Stimulated activated naive B cell treated with anti-CD40 and anti-IgM and Interleukin-4, amounts not matched to agents 10 μg/mL and 1 μg/mL and 100 μg/mL, for 72 hours (primary cell): ENCODE data around the gene SGK2.
A peak's percentile ranks its signal among the peaks of the same experiment; 100 is the strongest.

Source experiments
- ATAC-seq, 2 donors: fragments of 150-1000 bp; cut with Tn5 transposase; replicated peaks; 2 replicates each; pipeline ENCODE4 v1.10.0; 2021; ENCODE audit warnings: moderate library complexity in 1 of 2
- DNase-seq: peaks from one replicate; pipeline ENCODE4 v3.0.0; 2021
- H3K27ac Mint-ChIP-seq: one replicate; pipeline ENCODE4 v1.8.0; 2022; ENCODE audit warnings: mild to moderate bottlenecking, mixed read lengths
- H3K27me3 Mint-ChIP-seq, 2 donors: one replicate each; pipeline ENCODE4 v1.8.0; 2022; ENCODE audit warnings: mixed read lengths in 2 of 2
- H3K36me3 Mint-ChIP-seq, 2 donors: one replicate each; pipeline ENCODE4 v1.8.0; 2022; ENCODE audit warnings: mixed read lengths in 2 of 2, mild to moderate bottlenecking in 1 of 2
- H3K4me1 Mint-ChIP-seq, 2 donors: one replicate each; pipeline ENCODE4 v1.8.0; 2022; ENCODE audit warnings: mixed read lengths in 2 of 2, mild to moderate bottlenecking in 1 of 2
- H3K4me3 Mint-ChIP-seq, 2 donors: one replicate each; pipeline ENCODE4 v1.8.0; 2022; ENCODE audit warnings: mild to moderate bottlenecking in 2 of 2, mixed read lengths in 2 of 2, moderate library complexity in 1 of 2
- H3K9me3 Mint-ChIP-seq, 2 donors: one replicate each; pipeline ENCODE4 v1.8.0; 2022; ENCODE audit warnings: mixed read lengths in 2 of 2, mild to moderate bottlenecking in 1 of 2

SGK2 gene

DNA sequence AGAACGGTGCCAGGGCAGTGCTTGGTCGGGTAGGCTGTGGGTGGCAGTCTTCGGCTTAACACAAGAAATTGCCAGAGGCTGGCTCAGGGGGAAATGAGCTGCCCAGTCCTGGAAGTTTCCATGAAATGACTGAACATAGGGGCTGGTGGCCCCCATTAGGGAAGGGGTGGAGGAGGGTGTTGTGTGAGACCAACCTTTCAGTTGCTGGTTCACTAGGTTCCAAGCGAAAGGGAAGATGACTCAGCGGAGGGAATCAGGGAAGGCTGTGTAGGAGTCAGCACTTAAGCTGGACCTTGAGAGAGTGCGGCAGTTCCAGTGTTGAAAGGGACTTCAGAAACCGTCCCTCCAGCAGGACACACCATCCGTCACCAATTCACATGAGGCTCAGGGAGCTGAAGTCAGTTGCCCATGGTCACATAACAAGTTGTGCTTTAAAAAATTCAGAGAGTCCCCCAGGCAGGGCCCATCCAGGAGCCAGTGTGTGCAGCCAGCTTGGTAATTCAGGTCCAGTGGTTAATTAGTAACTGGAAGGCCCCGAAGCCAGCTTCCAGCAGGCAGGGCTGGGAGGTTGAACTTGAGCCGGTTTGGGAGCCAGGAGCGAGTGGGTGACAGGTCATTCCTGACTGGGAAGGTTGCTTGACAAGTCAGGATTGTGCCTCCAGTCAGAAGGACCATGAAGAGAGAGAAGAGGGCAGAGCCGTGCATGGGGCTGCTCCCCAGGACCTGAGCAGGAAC lies at the start of gene SGK2:
TSS of gene SGK2 (plus strand) at position 616 of the 735 bp plus-strand sequence. CDS start 7,469 bp downstream, outside the sequence.
- H3K4me3 Mint-ChIP-seq, result no peak within 1 kb of the TSS
- no peak within 1 kb of the TSS for H3K27ac Mint-ChIP-seq
- peaks cover 0 to 5% of the 10 kb centered on the region in 2 donors for H3K27me3 Mint-ChIP-seq
- no peaks in the 10 kb centered on the region for H3K36me3 Mint-ChIP-seq
- H3K9me3 Mint-ChIP-seq, result no peaks in the 10 kb centered on the region
- ATAC-seq, result no peak
- DNase-seq, result no peak
- H3K4me1 Mint-ChIP-seq, result no peaks in the 10 kb centered on the region

DNA sequence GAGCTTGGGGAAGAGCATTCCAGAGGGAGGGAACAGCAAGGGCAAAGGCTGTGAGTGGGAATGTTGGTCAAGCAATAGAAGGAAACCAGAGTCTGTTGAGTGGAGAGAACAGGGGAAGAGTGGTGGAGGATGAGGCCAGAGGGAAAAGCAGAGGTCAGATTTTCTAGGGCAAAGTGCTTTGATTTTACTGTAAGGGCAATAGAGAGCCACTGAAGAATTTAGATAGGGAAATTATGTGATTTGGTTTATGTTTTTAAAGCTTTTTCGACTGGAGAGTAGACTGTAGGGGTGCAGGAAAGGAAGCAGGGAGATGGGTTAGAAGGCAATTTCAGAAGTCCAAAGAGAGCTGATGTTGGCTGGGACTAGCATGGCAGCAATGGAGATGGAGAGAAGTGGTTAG lies 46.9 kb upstream of the SGK2 start:
- Mint-ChIP-seq H3K4me3 (no peak overlapping the region), H3K4me1 (peaks cover 0 to 36% of the 10 kb centered on the region in 2 donors), H3K27me3 (peaks cover 22 to 28% of the 10 kb centered on the region in 2 donors), H3K36me3 (peaks cover 0 to 12% of the 10 kb centered on the region in 2 donors), H3K27ac (no peak overlapping the region), H3K9me3 (no peaks in the 10 kb centered on the region)
- DNase-seq (no peak), ATAC-seq (no peak)

DNA sequence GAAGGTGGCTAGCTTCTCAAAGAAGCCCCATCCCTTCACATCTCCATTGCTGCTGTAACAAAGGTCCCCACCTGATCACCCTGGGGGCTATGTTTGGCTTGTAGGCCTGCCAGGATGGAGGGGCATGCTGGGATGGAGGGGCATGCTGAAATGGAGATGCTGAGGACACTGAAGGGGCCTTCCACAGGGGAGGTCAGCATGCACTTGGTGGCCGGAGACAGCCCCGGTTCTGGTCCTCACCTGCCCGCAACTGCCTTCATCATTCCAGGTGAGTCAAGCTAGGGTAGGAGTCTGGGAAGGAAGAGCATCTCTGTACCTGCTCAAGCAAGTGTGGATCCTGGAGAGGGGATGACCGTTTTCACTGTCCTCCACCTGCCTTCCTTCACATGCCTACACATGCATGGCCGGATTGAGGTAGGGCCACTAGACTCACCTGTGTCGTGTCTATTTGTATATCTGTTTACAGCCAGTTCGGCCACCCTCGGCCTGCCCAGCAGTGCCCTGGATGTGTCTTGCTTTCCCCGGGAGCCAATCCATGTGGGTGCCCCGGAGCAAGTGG lies 45.4 kb upstream of the SGK2 start:
- Mint-ChIP-seq H3K27ac (no peak overlapping the region), H3K4me1 (peaks cover 0 to 25% of the 10 kb centered on the region in 2 donors), H3K27me3 (peaks cover 11 to 22% of the 10 kb centered on the region in 2 donors), H3K4me3 (peak overlapping the region; percentile 96 to 97), H3K36me3 (peaks cover 0 to 12% of the 10 kb centered on the region in 2 donors), H3K9me3 (no peaks in the 10 kb centered on the region)
- DNase-seq (no peak), ATAC-seq (peak in 1 of 2 donors; percentile 1)

DNA sequence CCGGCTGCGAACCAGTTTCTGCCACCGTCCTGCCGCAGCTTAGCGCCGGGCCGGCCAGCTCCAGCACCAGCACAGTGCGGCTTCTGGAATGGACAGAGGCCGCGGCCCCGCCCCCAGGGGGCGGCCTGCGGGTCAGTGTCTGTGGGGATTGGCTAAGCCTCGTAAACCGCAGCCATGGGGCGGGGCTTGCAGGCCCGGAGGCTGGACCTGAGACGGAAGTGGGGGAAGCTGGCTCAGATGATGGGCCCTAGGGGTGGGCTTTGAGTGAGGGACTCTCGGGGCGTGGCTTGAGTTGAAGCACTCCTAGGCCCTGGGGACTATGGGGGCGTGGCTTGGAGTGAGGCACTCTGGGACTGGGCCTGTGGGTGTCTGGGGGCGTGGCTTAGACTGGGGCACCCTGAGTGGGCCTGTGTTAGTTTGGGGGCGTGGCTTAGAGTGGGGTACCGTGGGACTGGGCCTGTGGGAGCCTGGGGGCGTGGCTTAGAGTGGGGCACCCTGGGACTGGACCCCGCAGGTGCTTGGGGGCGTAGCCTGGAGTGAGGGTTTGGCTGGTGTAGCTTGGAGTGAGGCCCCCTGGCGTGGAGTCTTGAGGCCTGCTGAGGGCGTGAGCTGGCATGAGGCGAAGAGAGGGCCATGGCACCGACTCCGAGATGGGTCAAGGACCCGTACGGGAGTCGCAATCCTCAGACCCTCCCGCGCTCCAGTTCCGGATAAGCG lies 44.7 kb upstream of the SGK2 start:
- peaks cover 0 to 21% of the 10 kb centered on the region in 2 donors for H3K4me1 Mint-ChIP-seq
- peak overlapping the region; percentile 98 for H3K27ac Mint-ChIP-seq
- peak overlapping the region; percentile 96 to 97 for H3K4me3 Mint-ChIP-seq
- H3K27me3 Mint-ChIP-seq, result peaks cover 4 to 15% of the 10 kb centered on the region in 2 donors
- peaks cover 0 to 12% of the 10 kb centered on the region in 2 donors for H3K36me3 Mint-ChIP-seq
- DNase-seq (peak; percentile 96), ATAC-seq (peak; percentile 89 to 91)
- no peaks in the 10 kb centered on the region for H3K9me3 Mint-ChIP-seq

DNA sequence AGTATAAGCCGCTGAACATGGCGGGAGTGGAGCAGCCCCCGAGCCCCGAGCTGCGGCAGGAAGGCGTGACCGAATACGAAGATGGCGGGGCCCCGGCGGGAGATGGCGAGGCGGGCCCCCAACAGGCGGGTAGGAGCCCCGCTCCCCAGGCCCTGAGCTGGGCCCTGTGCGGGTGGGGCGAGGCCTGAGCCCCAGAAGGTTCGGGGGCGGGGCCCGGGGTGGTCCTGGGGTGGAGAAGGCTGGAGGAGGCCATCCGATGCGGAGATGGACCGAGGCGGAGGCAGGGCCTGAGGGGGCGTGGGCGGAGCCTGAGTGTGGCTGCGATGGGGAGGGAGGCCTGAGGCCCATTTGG lies 44.2 kb upstream of the SGK2 start:
- H3K4me1 Mint-ChIP-seq, result peaks cover 0 to 21% of the 10 kb centered on the region in 2 donors
- no peaks in the 10 kb centered on the region for H3K9me3 Mint-ChIP-seq
- H3K27ac Mint-ChIP-seq, result peak overlapping the region; percentile 98
- H3K27me3 Mint-ChIP-seq, result peaks cover 0 to 10% of the 10 kb centered on the region in 2 donors
- peak overlapping the region; percentile 96 to 97 for H3K4me3 Mint-ChIP-seq
- peaks cover 0 to 12% of the 10 kb centered on the region in 2 donors for H3K36me3 Mint-ChIP-seq
- ATAC-seq (peak; percentile 24 to 25), DNase-seq (no peak)

DNA sequence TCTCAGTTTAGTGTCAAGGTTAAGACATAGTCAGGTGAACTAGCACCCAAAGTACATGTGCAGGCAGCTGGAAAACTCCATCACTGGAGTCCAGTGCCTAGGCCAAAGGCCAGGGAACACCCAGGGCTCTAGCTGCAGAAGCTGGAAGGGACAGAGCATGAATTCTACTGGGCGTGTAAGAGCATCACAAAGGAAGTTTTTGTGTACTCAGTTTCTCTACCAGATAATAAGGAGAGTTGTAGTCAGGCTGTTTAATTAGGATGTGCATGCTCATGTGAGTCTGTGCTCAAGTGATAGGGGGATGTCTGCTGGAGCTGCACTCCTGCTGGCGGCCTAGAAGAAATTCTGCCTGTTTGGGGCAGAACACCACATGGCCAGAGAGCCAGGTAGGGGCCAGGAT lies 43.2 kb upstream of the SGK2 start:
- no peak for DNase-seq
- peaks cover 0 to 4% of the 10 kb centered on the region in 2 donors for H3K9me3 Mint-ChIP-seq

DNA sequence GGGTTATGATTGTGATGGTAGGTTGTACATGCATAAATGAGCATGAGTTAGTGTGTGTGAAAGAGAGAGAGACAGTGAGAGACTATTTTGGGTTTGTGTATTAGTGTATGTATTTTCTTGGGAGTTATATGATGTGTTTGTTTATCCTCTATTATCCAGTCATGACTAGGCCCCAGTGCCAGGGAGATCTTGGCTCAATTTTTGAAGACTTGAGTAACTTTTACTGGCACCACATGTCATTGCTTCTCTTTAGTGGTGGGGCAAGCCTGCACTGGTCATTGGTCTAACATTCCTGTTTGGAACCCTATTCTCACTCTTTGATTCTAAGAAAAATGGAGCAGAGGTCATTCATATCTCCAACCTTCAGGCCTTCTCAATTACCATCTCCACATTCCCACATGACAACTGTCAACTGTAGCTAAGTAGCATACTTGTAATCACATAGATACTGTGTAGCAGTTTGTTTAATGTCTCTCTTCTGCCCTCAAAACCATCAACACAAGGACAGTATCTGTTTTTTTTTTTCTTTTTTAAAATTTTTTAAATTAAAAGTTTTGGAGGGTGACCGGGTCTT lies 42.5 kb upstream of the SGK2 start:
- Mint-ChIP-seq H3K36me3 (peaks cover 0 to 14% of the 10 kb centered on the region in 2 donors), H3K4me1 (peaks cover 0 to 21% of the 10 kb centered on the region in 2 donors), H3K27me3 (peaks cover 0 to 6% of the 10 kb centered on the region in 2 donors), H3K9me3 (peaks cover 0 to 6% of the 10 kb centered on the region in 2 donors), H3K4me3 (no peak overlapping the region), H3K27ac (no peak overlapping the region)
- ATAC-seq (no peak), DNase-seq (no peak)

More for the DNA sequence above, 43.2 kb upstream of the SGK2 start:
- H3K27ac Mint-ChIP-seq, result no peak overlapping the region
- H3K36me3 Mint-ChIP-seq, result peaks cover 0 to 12% of the 10 kb centered on the region in 2 donors
- H3K4me1 Mint-ChIP-seq, result peaks cover 0 to 21% of the 10 kb centered on the region in 2 donors
- H3K27me3 Mint-ChIP-seq, result peaks cover 0 to 10% of the 10 kb centered on the region in 2 donors
- peak overlapping the region in 1 of 2 donors; percentile 97 for H3K4me3 Mint-ChIP-seq
- no peak for ATAC-seq

DNA sequence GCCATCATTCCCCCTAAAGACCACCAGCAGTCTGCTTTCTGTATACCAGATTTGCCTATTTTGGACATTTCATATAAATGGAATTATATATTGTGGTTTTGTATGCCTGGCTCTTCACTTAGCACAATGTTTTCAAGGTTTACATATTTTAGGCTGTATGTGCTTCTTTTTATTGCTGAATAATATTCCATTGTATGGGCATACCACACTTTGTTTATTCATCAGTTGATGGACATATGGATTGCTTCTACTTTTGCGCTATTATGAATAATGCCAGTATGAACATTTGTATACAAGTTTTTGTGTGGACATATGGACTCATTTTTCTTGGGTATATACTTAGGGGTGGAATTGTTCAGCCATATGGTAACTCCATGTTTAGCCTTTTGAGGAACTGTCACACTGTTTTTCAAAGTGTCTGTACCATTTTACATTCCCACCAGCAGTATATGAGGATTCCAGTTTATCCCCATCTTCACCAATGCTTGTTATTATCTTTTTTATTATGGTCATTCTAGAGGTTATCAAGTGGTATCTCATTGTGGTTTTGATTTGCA lies 38.7 kb upstream of the SGK2 start:
- Mint-ChIP-seq H3K27me3 (no peaks in the 10 kb centered on the region), H3K4me1 (peaks cover 0 to 8% of the 10 kb centered on the region in 2 donors), H3K9me3 (peaks cover 0 to 6% of the 10 kb centered on the region in 2 donors), H3K4me3 (no peak overlapping the region), H3K27ac (no peak overlapping the region), H3K36me3 (peaks cover 0 to 9% of the 10 kb centered on the region in 2 donors)
- ATAC-seq (no peak), DNase-seq (no peak)

DNA sequence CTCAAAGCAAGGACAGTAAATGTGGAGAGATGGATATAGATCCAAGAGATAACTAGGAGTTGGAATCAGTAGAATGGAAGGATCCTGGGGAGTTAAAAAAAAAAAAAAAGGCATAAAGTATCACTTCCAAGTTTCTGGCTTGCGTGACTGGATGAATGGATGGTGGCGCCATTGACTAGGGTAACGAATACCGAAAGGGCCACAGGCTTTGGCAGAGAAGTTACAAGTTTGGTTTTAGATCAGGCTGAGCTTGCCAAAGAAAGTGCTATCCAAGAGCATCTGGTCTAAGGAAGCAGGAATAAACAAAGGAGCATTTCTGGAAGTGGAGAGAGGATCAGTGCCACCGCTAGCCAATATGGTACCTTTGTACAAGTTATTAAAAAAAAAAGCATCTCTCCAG lies 33.8 kb upstream of the SGK2 start:
- DNase-seq (no peak), ATAC-seq (no peak)
- peaks cover 0 to 3% of the 10 kb centered on the region in 2 donors for H3K27me3 Mint-ChIP-seq
- peaks cover 5 to 7% of the 10 kb centered on the region in 2 donors for H3K36me3 Mint-ChIP-seq
- no peaks in the 10 kb centered on the region for H3K4me1 Mint-ChIP-seq
- H3K9me3 Mint-ChIP-seq, result peaks cover 0 to 4% of the 10 kb centered on the region in 2 donors
- H3K4me3 Mint-ChIP-seq, result no peak overlapping the region
- no peak overlapping the region for H3K27ac Mint-ChIP-seq

DNA sequence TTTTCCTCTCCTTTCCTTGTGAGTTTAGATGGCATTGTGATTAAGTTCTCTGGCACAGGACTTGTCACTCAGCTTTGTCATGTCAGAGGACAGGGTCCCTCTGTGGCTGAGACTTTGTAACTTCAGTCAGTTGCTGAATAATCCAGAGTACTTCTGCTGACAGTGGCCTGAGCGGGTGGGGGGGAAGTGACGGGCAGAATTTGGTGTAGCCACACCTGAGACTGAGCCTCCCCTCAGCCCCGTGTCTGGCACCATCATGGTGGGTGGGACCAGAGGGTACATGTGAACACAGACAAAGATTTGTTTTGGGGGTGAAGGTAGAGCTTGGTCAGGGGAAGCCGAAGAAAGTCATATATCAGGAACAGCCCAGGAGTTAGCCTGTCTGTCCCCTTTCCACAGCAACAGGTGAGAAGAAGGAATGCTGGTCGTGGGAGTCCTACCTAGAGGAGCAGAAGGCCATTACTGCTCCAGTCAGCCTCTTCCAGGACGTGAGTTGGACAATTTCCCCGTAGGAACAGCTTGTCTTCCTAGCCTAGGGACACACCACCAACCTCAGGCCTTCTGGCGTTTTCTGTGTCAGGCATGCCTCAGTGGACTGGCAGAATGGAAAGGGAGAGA lies 30.5 kb upstream of the SGK2 start:
- no peak overlapping the region for H3K4me3 Mint-ChIP-seq
- H3K27ac Mint-ChIP-seq, result no peak overlapping the region
- no peak for ATAC-seq
- peaks cover 0 to 3% of the 10 kb centered on the region in 2 donors for H3K27me3 Mint-ChIP-seq
- H3K4me1 Mint-ChIP-seq, result no peaks in the 10 kb centered on the region
- H3K9me3 Mint-ChIP-seq, result no peaks in the 10 kb centered on the region
- DNase-seq, result no peak
- H3K36me3 Mint-ChIP-seq, result peaks cover 4 to 5% of the 10 kb centered on the region in 2 donors

DNA sequence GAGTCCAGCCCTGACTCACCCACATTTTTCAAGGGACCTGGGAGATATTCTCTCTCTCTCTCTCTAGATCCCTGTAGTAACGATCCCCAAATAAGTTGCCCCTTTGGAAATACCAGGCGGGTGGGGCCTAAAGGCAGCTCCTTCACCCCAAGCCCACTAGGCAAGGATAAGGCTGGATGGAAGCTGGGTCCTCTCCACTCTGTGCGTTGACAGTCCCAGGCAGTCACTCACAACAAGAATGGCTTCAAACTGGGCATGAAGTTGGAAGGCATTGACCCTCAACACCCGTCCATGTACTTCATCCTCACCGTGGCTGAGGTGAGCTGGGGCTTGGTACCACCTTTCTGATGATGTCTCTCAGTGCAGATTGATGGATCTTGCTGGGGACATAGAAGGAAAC lies 29.8 kb upstream of the SGK2 start:
- H3K9me3 Mint-ChIP-seq, result no peaks in the 10 kb centered on the region
- H3K27me3 Mint-ChIP-seq, result peaks cover 0 to 3% of the 10 kb centered on the region in 2 donors
- no peaks in the 10 kb centered on the region for H3K4me1 Mint-ChIP-seq
- DNase-seq (no peak), ATAC-seq (no peak)
- no peak overlapping the region for H3K27ac Mint-ChIP-seq
- H3K36me3 Mint-ChIP-seq, result peaks cover 4 to 5% of the 10 kb centered on the region in 2 donors
- no peak overlapping the region for H3K4me3 Mint-ChIP-seq

DNA sequence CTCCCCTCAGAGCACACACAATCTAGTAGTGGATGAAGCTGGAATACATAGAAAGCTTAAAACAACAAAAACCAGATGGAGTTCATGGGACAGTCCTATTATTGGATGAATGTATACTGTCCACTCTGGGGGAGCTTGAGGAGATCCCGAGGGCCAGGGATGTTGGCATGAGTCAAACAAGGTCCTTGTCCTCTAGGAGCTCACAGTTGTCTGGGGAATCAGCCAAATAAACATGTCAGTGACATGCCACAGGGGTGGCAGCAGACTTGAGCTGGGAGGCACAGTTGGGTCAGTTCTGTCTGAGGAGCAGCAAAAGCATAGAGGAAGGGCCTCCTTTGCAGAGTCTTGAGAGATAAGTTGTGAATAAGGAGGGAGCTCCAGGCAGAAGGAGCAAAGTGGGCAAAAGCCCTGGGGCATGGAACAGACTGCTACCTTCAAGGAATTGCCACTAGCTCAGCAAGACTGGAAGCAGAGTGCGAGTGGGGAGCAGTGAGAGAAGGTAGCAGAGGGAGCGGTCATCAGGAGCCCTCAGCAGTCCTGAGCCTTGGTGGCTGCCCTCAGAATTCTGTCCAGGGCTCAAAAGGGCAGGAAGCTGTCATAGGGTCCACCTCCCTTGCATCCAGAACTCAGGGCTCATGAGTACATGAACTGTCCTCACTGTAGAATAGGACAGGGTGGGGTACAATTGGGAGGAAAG lies 29.2 kb upstream of the SGK2 start:
- H3K27me3 Mint-ChIP-seq, result peaks cover 0 to 3% of the 10 kb centered on the region in 2 donors
- no peak overlapping the region for H3K27ac Mint-ChIP-seq
- DNase-seq (no peak), ATAC-seq (no peak)
- H3K9me3 Mint-ChIP-seq, result no peaks in the 10 kb centered on the region
- no peak overlapping the region for H3K4me3 Mint-ChIP-seq
- H3K4me1 Mint-ChIP-seq, result no peaks in the 10 kb centered on the region
- H3K36me3 Mint-ChIP-seq, result peaks cover 4 to 5% of the 10 kb centered on the region in 2 donors

DNA sequence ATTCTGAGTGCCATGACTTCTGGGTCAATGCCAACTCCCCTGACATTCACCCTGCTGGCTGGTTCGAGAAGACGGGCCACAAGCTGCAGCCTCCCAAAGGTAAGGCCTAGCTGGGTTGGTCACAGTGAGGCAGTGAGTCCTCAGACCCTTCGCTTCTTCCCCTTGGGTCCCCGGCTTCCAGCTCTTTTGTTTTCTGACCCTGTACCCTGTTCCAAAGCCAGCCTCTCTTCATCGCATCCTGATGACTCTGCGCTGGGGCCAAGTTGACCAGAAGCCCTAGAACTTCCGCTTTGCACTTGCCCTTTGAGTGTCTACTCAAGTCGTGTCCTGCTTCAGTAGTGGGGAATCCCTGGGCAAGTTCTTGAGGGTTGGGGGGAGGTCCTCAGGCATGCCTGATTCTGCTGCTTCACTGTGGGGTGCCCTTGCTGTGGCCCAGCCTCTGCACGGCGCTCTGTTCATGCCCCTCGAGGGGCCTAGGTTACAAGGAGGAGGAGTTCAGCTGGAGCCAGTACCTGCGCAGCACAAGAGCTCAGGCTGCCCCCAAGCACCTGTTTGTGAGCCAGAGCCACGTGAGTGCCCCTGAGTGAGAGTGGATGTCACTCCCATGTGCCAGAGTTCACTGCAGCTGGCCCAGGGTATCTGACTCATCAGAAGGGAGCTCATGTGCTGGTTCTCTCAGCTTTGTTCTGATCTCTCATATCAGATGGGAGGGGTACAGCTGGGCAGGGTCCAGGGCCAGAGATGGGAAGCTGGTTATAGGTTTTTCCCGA lies 28.3 kb upstream of the SGK2 start:
- Mint-ChIP-seq H3K4me1 (no peaks in the 10 kb centered on the region), H3K27me3 (peaks cover 0 to 3% of the 10 kb centered on the region in 2 donors), H3K4me3 (no peak overlapping the region), H3K9me3 (no peaks in the 10 kb centered on the region), H3K36me3 (peaks cover 4 to 5% of the 10 kb centered on the region in 2 donors), H3K27ac (no peak overlapping the region)
- ATAC-seq (no peak), DNase-seq (no peak)
